DMS114 treated with DMSO at 0.1 percent for 48 hours (cell line): ENCODE measurements around the gene PHACTR2.
"Not testable (repeated sequence)": the region's sequence is repeated elsewhere in the genome, so short reads cannot be mapped to it uniquely, and the experiment has no call there.

ENCODE experiments used
- DNase-seq: peaks from one replicate; lab custom pipeline; 2025; ENCODE audit not compliant: unreplicated experiment; lab: John Stamatoyannopoulos, UW

The PHACTR2 gene

DNA sequence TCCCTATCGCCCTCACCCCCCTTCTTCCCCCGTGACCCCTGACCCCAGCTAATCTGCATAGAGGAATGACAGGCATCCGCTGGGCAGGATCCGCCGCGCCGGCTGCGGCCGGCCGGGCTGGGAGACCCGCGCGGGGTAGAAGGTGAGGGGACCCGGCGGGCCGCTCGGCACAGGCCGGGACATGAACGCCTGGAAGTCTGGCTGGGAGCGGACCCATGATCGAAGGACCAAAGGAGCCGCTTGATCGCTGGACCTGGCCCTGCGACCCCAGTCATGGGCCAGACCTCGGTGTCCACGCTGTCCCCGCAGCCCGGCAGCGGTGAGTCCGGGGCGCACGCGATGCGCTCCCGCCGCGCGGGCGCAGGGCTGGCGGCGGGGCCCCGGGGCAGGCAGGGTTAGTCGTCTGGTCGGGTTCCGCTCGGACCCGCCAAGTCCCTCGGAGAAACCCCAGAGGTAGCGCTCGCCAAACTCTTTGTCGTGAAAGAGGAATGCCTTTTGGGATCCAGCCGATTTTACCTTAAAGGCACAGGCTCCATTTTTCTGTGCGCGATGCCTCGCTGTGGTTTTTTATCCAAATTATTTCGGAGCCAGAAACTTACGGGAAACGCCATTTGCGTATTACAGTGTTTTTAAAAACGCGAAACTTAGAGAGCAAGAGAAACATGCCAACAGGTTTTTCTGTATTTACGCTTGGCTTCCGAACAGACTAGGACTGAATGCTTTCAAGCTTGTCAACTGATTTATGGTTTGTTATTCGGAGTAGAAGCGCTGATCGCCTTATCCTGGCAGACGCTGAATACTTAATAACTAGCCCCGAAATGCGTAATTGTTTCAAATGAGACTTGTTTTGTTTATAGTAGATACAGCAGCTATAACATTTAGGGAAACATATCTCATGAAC, at the start of gene PHACTR2:
Gene PHACTR2 (plus strand): TSS at position 75 of the 901 bp plus-strand sequence. CDS start 199 bp downstream, at position 274.
- peak; percentile 9 for DNase-seq

DNA sequence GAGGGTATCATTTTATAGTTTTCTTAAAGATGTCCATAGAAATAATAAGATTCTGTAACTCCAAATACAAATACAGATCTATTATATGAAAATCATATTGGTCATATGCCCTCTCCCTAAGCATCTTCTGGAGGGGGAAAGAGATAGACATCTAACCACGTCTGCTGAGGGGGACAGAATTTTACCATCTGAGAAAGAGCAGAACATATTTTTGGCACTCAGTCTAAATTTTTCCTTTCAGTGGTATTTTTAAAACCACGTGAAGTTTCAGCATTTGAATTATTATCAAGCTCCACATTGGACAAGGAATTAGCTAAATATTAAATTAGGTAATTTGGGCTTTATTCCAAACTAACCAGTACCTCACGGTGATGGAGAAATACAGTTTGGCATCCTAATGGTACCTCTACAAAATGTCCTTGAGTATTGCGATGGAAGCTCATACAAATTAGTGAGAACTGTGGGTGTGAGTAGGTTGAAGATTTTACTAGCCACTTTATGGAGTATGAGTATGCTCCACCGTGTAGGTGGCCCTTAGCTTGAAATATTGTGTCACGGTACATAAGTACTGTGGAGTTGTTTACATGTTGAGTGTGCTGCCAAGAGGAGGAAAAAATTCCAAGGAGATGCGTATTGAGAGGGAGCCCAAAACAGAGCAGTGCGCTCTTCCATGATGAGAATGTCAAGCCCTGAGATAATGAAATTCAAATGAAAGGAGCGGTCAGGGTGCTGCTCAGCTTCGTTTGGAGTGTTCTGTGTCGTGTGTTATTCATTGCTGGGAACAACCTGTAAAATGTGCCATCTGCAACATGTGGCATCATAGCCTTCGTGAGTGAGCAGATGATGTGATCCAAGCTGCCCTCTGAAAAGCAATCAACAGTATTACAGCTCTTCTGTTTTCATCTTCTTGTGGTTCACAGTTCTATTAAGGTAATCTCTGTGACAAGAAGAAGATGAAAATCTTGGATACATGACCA, 48.4 kb upstream of the PHACTR2 start:
- DNase-seq: no peak

DNA sequence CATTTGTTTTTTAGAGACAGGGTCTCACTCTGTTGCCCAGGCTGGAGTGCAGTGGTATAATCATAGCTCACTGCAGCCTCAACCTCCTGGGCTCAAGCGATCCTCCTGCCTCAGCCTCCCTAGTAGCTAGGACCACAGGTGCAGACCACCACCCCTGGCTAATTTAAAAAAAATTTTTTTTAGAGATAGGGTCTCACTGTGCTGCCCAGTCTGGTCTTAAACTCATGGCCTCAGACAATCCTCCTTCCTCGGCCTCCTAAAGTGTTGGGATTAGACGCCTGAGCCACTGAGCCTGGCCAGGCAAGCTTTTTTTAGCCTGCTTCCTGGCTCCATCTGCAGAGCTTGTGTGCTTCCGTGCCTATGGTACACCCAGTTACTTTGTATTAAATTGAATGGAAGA, 46.6 kb upstream of the PHACTR2 start:
- DNase-seq: not testable (repeated sequence)

DNA sequence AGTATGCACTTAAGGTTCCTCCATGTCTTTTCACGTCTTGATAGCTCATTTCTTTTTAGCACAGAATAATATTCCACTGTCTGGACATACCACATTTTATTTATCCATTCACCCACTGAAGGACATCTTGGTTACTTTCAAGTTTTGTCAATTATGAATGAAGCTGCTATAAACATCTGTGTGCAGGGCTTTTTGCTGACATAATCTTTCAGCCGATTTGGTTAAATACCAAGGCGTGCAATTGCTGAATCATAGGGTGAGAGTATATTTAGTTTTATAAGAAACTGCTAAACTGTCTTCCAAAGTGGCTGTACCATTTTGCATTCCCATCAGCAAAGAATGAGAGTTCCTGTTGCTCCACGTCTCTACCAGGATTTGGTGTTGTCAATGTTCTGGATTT, 44.9 kb upstream of the PHACTR2 start:
- no peak for DNase-seq

GRCh38 chr6:143634486-143634885, 43.3 kb upstream of the PHACTR2 start:
- no peak for DNase-seq

- no peak for DNase-seq
Observed at GRCh38 chr6:143637691-143638090, 40.1 kb upstream of the PHACTR2 start.

DNA sequence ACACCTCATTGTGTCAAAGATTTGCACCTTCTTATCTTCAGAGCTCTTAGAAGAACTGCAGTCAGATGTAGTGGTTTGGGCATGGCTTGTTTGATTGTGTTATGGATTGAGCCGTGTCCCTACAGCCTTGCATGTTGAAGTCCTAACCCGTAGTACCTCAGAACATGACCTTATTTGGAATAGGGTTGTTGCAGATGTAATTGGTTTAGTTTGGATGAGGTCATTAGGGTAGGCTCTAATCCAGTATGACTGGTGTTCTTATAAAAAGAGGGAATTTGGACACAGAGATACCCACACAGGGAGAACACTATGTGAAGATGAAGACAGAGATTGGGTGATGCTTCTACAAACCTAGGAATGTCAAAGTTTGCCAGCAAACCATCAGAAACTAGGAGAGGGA, 35.4 kb upstream of the PHACTR2 start:
- DNase-seq: no peak

DNA sequence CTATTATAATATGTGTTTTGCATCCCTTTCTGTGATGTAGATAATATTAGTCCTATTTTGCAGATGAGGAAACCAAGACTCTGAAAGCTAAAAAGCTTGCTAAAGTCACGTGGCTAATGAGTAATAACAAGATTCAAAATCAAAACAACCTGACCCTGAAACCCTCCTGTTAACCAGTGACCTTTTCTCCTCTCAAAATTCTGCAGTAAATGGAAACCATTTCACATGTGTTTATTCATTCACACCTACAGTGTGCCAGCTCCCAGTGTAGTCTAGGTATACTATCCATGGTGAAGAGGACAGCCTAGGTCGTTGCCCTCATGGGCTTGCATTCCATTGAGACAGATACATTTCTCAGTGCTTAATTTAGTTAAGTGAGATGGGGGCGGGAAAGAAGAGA, 30.6 kb upstream of the PHACTR2 start:
- DNase-seq: no peak

DNA sequence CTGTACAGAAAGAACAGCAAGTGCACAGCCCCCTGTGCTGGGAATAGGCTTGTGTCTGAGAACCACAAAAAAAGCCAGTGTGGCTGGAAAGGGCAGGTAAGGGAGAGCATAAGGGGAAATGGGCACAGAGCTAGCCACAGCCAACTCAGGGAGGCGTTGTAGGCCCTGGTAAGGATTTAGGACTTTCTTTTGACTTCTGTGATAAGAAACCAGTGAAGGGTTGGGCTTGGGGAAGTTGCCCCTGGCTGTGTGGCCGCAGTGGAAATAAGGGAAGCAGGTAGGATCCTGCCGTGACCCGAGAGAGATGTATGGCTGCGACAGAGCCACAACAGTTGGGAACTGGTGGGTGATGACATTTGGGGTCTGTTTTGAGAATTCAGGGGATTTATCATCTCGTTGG, 30.0 kb upstream of the PHACTR2 start:
- DNase-seq: no peak

DNA sequence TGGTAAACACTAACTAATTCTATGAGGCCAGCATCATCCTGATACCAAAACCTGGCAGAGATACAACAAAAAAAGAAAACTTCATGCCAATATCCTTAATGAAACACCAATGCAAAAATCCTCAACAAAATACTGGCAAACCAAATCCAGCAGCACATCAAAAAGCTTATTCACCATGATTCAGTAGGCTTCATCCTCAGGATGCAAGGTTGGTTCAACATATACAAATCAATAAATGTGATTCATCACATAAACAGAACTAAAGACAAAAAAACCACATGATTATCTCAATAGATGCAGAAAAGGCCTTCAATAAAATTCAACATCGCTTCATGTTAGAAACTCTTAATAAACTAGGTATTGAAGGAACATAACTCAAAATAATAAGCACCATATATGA, 28.4 kb upstream of the PHACTR2 start:
- DNase-seq: not testable (repeated sequence)

GRCh38 chr6:143651328-143651727, 26.4 kb upstream of the PHACTR2 start:
- not testable (repeated sequence) for DNase-seq

DNA sequence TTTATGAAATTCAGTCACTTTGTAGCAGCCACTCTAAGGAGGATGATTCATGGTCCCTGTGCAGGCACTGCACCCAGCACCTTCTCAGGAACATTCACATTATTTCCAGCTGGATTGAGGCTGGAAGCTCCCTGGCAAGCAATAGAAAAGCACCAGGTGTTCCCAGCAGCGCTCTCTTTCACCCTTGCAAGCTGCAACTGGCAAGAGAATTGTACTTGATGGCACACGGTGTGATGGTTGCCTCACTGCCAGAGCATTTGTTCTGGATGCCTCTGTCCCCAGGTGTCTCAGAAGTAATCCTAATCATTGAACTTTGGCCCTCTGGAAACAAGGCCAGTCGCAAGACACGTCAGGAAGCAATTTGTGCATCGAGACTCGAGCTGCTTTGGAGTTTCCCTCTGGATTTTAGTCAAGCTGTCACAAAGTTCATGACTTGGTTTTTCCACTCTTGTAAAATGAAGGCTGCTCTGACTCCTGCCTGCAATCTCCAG, 24.9 kb upstream of the PHACTR2 start:
- DNase-seq: no peak

DNA sequence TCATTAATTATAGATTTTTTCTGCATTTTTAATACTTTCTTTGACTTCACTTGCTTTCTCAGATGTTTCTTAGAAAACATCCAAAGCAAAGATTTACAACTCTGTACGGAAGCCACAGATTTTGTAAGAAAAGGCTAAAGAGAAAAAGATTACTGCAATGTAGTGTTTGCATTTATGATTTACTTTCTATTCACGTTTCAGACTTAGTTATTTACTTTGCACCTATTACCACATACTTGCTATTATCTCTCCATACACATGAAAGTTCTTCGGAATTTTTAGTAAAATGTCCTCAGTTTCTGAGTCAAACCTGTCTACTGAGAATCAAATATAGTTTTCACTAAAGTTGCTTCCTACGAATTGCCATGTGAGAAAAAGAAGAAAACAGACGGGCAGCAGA, 22.2 kb upstream of the PHACTR2 start:
- DNase-seq: no peak

DNA sequence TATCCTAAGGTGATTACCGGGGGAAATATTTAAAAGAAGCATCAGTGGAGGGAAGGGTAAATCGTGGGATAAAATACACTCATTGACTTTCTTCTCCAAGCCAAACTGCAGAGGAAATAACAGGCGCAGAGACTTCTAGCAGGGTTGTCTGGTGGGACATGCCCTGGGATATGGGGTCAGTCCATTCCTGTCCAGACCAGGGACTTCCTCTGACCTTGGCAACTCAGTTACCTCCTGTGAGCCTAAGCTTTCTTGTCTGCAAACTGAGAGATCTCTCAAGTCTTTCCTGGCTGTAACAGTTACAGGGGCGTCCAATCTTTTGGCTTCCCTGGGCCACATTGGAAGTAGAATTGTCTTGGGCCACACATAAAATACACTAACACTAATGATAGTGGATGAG, 21.7 kb upstream of the PHACTR2 start:
- no peak for DNase-seq

DNA sequence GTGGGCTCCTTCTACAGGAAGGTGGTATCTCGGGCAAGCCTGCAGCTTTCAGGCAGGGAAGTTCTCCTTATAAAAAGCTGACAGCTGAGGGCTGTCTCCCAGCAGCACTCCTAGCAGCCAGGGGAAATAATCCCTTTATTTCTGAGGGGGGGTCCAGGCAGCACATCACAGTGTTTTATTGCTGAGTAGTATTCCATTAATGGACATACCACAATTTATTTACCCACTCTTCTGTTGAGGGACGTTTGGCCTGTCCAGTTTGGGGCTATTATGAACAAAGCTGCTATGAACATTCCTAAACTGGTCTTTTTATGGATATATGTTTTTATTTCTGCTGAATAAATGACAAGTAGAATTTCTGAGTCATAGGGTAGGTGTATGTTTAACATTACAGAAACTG, 20.0 kb upstream of the PHACTR2 start:
- DNase-seq: no peak

GRCh38 chr6:143660170-143660569, 17.6 kb upstream of the PHACTR2 start:
- not testable (repeated sequence) for DNase-seq

DNA sequence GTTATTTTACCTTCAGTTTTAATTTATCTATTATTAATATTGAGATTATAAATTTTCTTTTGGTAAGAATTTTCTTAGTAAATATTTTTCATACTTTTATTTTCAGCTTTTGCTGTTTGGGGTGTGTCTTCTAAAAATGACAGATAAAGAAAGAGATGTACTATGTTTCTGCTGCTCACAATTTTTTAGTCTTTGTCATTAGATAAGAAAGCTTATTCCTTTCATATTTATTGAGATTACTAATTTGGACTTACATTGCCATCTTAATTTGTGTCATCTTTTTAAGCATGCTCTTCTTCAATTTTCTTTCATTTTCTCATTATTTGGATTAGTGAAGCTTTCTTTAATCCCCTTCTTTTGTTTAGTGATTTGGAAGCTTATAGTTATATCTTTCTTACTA, 13.6 kb upstream of the PHACTR2 start:
- DNase-seq: no peak

DNA sequence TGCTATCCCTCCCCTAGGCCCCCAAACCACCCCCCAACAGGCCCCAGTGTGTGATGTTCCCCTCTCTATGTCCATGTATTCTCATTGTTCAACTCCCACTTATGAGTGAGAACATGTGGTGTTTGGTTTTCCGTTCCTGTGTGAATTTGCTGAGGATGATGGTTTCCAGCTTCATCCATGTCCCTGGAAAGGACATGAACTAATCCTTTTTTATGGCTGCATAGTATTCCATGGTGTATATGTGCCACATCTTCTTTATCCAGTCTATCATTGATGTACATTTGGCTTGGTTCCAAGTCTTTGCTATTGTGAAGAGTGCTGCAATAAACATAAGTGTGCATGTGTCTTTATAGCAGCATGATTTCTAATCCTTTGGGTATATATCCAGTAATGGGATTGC, 11.8 kb upstream of the PHACTR2 start:
- DNase-seq: not testable (repeated sequence)

GRCh38 chr6:143669483-143669882, 8.3 kb upstream of the PHACTR2 start:
- DNase-seq: not testable (repeated sequence)

- DNase-seq: no peak
Observed at GRCh38 chr6:143673669-143674068, 4.1 kb upstream of the PHACTR2 start.
